Adrenal gland (tissue), 5 donors: ENCODE data around the gene MRPL2.

ENCODE experiments used
- POLR2A ChIP-seq, 2 donors: fragments of 450-650 bp; IDR thresholded peaks; one replicate each; pipeline ENCODE4 v1.6.1; 2017; ENCODE audit warnings: antibody characterized with exemption in 2 of 2, mild to moderate bottlenecking in 2 of 2, moderate library complexity in 1 of 2
- TF ChIP-seq, protein P1 (sequence below), 6 experiments: fragments of 450-650 bp in 4 of 6; fragments of 200-600 bp in 2 of 6; sonication (generic) in 1 of 6; IDR thresholded peaks; 1 replicate in 5 of 6; 2 replicates in 1 of 6; pipeline versions ENCODE4 v1.5.1 to v1.8.0; 2016 to 2021; ENCODE audit warnings: antibody characterized with exemption in 6 of 6, mild to moderate bottlenecking in 2 of 6, moderate library complexity in 1 of 6
- donor health status: DM: no; HTN: no; CAD: no.

DNA sequence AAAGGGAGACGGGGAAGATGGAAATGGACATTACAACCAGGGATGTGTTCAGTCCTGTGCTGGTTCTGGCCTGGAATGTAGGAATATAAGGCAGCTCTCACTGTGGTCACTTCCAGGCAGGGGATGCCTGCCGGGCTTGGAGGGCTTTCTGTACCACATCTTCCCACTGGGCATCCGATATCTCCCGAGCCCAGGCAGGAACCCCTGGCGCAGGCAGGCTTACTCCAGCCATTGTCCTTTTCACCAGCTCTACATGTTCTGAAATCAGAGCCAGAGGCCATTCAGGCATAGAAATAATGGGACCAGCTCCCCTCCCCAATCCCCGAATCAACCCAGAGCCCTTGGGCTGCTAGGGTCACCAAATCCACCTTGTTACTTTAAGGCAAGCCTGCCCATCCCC, 46.9 kb downstream of the MRPL2 start:
- no peak for TF ChIP-seq POLR2A (IDR thresholded peaks at IDR 0.05)
- TF ChIP-seq, protein P1, sequence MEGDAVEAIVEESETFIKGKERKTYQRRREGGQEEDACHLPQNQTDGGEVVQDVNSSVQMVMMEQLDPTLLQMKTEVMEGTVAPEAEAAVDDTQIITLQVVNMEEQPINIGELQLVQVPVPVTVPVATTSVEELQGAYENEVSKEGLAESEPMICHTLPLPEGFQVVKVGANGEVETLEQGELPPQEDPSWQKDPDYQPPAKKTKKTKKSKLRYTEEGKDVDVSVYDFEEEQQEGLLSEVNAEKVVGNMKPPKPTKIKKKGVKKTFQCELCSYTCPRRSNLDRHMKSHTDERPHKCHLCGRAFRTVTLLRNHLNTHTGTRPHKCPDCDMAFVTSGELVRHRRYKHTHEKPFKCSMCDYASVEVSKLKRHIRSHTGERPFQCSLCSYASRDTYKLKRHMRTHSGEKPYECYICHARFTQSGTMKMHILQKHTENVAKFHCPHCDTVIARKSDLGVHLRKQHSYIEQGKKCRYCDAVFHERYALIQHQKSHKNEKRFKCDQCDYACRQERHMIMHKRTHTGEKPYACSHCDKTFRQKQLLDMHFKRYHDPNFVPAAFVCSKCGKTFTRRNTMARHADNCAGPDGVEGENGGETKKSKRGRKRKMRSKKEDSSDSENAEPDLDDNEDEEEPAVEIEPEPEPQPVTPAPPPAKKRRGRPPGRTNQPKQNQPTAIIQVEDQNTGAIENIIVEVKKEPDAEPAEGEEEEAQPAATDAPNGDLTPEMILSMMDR (IDR thresholded peaks at IDR 0.05), result no peak
